Astrocyte of the cerebellum (primary cell): Measurements from ENCODE around the gene LENG1.

ENCODE experiments used
- DNase-seq: peaks from one replicate; pipeline ENCODE4 v3.0.0-alpha.2; 2011; ENCODE audit warnings: low read depth
- H3K4me3 ChIP-seq: 2 replicates; pipeline ENCODE4 v1.5.1; 2011; ENCODE audit warnings: mild to moderate bottlenecking, low read depth, low read length, moderate library complexity
- in situ Hi-C: cut with HindIII; loops from 2 replicates; pipeline ENCODE4 v1.10.0; 2017; ENCODE audit warnings: low sequenced_read_pairs
- TF ChIP-seq, protein P1 (sequence below): IDR thresholded peaks from 2 replicates; pipeline ENCODE4 v1.5.1; 2012; ENCODE audit warnings: low read length, low read depth, moderate library complexity, mild to moderate bottlenecking; ENCODE audit errors: missing control alignments

The LENG1 gene

DNA sequence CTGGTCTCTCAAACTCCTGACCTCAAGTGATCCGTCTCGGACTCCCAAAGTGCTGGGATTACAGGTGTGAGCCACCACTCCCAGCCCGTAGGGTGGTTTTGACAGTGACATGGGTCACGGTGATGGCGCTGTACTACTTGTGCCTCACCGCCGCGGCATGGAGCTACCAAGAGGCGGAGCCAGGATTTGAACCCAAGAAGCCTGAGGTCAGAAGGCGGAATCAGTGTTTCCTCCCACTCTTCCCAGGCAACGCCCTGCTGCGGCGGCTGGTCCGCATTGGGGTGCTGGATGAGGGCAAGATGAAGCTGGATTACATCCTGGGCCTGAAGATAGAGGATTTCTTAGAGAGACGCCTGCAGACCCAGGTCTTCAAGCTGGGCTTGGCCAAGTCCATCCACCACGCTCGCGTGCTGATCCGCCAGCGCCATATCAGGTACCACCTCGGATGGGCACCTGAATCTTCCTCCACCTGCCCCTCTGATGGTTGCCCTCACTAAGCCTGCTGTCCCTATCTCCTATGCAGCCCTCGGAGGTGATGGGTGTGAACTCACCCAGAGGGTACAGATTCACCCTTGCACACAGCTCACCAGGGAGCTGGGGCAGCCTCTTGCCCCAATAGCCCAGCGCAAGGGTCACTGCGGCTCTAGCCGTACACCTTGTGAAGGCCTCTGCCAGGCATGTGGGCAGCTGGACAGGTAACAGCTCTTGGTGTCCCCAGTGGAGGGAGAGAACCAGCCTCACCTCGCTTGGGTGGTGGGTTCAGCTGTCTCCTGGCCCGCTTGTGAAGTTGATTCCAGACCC lies 46.7 kb upstream of the LENG1 start:
- DNase-seq = no peak
- in situ Hi-C loops = no loop called here
- TF ChIP-seq, protein P1, sequence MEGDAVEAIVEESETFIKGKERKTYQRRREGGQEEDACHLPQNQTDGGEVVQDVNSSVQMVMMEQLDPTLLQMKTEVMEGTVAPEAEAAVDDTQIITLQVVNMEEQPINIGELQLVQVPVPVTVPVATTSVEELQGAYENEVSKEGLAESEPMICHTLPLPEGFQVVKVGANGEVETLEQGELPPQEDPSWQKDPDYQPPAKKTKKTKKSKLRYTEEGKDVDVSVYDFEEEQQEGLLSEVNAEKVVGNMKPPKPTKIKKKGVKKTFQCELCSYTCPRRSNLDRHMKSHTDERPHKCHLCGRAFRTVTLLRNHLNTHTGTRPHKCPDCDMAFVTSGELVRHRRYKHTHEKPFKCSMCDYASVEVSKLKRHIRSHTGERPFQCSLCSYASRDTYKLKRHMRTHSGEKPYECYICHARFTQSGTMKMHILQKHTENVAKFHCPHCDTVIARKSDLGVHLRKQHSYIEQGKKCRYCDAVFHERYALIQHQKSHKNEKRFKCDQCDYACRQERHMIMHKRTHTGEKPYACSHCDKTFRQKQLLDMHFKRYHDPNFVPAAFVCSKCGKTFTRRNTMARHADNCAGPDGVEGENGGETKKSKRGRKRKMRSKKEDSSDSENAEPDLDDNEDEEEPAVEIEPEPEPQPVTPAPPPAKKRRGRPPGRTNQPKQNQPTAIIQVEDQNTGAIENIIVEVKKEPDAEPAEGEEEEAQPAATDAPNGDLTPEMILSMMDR = no peak
- no peak overlapping the region for H3K4me3 ChIP-seq

DNA sequence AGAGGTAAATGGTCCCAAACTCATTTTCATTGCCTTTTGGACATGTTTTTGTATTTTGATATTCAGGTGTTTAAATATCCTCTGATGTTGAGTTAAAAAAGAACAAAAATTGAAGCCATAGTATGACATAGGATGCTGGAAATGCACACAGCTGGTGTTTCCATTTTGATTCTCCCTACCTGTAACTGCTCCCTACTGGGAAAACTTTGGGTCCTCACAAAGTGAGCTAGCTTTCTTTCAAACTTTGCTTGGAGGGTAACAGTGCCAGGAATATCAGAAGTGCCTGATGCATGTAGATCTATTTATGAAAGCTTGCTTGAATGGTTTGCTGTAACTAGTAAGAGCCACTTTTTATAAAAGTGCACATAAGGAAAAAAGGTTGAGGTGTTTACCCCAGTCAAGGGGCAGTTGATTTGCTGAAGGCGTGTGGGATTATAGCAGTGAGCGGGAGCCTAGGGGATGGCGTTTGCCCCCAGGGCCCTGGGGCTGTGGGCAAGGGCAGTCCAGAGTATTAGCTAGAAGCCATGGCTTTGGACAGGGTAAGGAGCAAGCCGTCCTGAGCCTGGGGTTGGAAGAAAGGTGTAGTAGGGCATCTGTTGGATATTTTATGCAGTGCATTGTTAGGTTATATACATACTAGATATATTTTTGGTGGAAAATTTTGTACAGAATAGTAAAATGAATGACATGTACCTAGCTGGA lies 45.4 kb upstream of the LENG1 start:
- in situ Hi-C loops = no loop called here
- no peak for DNase-seq
- TF ChIP-seq, protein P1 = no peak
- H3K4me3 ChIP-seq = no peak overlapping the region

DNA sequence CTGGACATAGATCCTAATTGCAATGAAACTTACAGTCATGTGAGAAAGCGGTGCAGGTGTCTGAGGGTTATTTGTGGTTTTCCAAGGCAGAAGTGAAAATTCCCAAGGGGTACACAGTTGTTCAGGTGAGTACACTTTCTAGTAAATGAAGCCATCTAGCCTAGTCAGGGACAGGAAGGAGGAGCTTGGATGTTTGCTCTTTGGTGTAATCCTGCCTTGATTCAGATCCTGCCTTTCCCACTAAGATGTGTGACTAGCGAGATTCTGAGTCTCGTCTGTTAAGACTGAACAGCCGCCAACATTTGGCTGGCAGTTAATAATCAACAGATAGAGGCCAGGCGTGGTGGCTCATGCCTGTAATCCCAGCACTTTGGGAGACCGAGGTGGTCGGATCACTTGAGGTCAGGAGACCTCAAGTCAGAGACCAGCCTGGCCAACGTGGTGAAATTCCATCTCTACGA lies 43.7 kb upstream of the LENG1 start:
- DNase-seq = no peak
- H3K4me3 ChIP-seq = no peak overlapping the region
- in situ Hi-C loops = no loop called here
- TF ChIP-seq, protein P1 = no peak

DNA sequence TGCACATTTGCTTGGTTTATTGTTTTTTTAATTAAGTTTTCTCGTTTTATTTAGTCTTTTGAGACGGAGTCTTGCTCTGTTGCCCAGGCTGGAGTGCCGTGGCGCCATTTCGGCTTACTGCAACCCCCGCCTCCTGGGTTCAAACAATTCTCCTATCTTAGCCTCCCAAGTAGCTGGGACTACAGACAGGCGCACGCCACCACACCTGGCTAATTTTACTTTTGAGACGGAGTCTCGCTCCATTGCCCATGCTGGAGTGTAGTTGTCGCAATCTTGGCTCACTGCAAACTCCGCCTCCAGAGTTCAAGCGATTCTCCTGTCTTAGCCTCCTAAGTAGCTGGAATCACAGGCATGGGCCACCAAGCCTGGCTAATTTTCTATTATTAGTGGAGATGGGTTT lies 42.5 kb upstream of the LENG1 start:
- H3K4me3 ChIP-seq = peak overlapping the region; percentile 83
- in situ Hi-C loops = no loop called here
- DNase-seq = no peak
- TF ChIP-seq, protein P1 = no peak

DNA sequence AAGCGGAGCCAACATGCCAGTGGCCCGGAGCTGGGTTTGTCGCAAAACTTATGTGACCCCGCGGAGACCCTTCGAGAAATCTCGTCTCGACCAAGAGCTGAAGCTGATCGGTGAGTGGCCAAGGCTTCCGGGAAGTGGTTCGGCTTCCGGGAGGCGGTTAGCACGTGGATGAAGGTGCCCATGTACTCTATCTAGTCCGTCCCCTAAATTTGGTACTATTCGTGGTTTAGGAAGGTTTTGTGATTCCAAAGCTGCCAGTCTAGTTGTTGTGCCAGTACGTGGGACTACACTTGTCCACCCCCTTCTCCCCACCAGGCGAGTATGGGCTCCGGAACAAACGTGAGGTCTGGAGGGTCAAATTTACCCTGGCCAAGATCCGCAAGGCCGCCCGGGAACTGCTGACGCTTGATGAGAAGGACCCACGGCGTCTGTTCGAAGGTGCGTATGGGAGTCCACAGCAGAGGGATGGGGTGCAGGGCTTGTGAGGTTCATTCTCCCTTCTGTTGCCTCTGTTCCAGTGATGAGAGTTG lies 41.7 kb upstream of the LENG1 start:
- in situ Hi-C loops = no loop called here
- H3K4me3 ChIP-seq = peak overlapping the region; percentile 83
- TF ChIP-seq, protein P1 = no peak
- no peak for DNase-seq

DNA sequence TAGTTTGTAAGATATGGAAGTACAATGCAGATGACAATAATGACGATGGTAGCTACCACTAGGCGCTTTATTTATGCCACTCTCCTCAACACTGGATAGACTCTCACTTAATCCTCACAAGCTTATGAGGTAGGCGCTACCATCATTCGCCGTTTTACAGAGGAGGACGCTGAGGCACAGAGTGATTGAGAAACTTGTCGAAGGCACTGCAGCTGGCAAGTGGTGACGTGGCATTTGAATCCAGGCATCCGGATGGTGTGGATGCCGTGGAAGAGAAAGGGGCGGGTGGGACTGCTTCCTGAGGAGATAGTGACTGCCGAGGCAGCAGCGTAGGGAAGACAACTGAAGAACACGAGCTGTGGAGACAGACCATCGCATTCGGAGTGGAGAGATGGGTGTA lies 39.9 kb upstream of the LENG1 start:
- no peak for DNase-seq
- in situ Hi-C loops = no loop called here
- TF ChIP-seq, protein P1 = no peak
- no peak overlapping the region for H3K4me3 ChIP-seq
